Motor neuron (in vitro differentiated cells): ENCODE results near the gene ACTRT2. TPM values are rescaled to one million over a fixed set of nuclear protein-coding genes. Genes with fewer than 3 reads are reported as not detected.

Experiments
- ATAC-seq, 8 experiments: fragments of 200-7000 bp; cut with Tn5 transposase; replicated peaks in 6 of 8; 2 replicates each; pipeline ENCODE4 v1.8.0; 2021; ENCODE audit warnings: mild to moderate bottlenecking in 8 of 8, moderate library complexity in 8 of 8
- H3K27ac ChIP-seq, 2 donors: fragments of 250-450 bp; sonication (Bioruptor Pico); 2 replicates each; pipeline ENCODE4 v1.9.0; 2021; ENCODE audit warnings: antibody characterized with exemption in 2 of 2, mild to moderate bottlenecking in 2 of 2, moderate library complexity in 1 of 2
- H3K4me1 ChIP-seq, 2 donors: fragments of 250-450 bp; sonication (Bioruptor Pico); replicated peaks in 1 of 2; 2 replicates each; pipeline ENCODE4 v1.6.1; 2021; ENCODE audit warnings: antibody characterized with exemption in 2 of 2, mild to moderate bottlenecking in 2 of 2, moderate library complexity in 1 of 2
- H3K4me3 ChIP-seq, 5 donors: fragments of 250-450 bp; sonication (Bioruptor Pico); 2 replicates each; pipeline ENCODE4 v1.9.0; 2021; ENCODE audit warnings: antibody characterized with exemption in 5 of 5, mild to moderate bottlenecking in 5 of 5, moderate library complexity in 4 of 5
- WGBS, 10 experiments: fragments of 450-650 bp; shearing (Covaris generic); methylation state at CpG; one replicate each; pipeline ENCODE4 v1.0.0; 2022; 5-methylcytosine and 5-hydroxymethylcytosine counted together
- in situ Hi-C, 9 experiments: fragments of 400-800 bp; cut with MboI; loops; one replicate each; pipeline ENCODE4 v1.15.0; 2021; ENCODE audit warnings: low sequenced_read_pairs in 9 of 9, low pct_unique_long_range_greater_than_20kb in 2 of 9; ENCODE audit not compliant: unreplicated experiment in 9 of 9
- total RNA-seq, 8 experiments: library from RNA; unstranded; fragments of 300-600 nt; gene quantifications; 2 replicates each; pipeline versions ENCODE4 v1.2.3 to v1.2.4, GENCODE V29; 2022

ACTRT2 gene
- total RNA-seq, 8 experiments from 2014 or later = 0.36 to 0.57 TPM; not detected in 6

DNA sequence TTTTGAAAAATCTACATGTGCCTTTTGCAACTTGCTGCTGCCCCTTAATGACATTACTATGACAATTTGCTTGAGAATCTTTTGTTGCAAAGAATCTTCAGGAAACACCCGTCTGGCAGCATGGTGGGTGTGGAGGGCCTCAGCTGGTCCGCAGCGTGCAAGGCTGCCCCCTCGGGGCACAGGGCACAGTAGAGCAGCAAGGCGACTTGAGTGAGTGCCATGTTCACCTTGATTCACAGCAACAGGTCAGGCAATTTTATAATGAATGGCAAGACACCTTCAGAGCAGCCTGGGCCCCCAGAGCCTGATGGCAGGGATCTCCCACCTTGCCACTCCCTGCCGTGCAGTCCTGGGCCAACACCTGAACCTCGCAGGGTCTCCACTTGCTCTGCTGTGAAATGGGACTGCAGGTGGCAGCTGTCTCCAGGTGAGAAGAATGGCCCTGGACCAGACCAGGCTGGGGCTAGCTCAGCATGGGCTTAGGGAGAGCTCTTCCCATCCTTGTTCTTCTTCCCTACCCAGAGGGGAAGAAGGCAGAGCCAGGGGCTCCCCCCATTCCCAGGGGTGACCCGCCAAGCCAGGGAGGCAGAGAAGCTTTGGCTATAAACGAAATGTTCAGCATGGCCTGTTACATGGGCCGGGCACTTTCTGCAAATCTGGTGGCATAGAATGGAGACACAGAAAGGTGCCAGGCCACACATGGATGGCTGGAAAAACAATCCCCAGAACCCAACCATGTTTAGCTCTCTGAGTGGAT, 34.5 kb upstream of the ACTRT2 start:
- ATAC-seq = no peak
- peaks cover 0 to 13% of the 10 kb centered on the region in 2 donors for H3K4me1 ChIP-seq
- no peak overlapping the region for H3K4me3 ChIP-seq
- no peak overlapping the region for H3K27ac ChIP-seq
- 13 to 100% (median 40%) methylated on average over 1 to 10 of the region's 10 CpGs; no CpG with 5 or more reads in 4 of the 10 experiments for WGBS, 10 experiments
- in situ Hi-C loops = no loop called here

DNA sequence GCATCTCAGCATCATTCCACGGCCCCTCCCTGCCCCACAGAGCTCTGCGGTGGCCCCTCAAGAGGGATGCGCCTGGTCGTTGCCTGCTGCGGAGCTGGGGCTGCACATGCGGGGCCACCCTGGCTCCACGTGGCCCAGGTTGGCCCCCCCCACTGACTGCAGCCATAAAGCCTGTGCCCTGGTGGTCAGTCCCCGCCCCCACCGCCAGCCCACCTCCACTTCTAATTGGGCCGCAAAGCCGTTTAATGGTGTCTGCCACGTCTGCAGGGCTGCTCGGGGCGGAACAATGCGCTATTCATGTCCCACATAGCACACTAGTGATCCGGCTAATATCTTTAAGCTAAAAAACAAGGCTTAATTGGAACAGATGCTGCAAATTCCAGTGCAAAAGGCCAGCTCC, 33.5 kb upstream of the ACTRT2 start:
- WGBS, 10 experiments = 33 to 70% methylated on average over 3 to 8 of the region's 16 CpGs; no CpG with 5 or more reads in 8 of the 10 experiments
- peaks cover 0 to 13% of the 10 kb centered on the region in 2 donors for H3K4me1 ChIP-seq
- peak in 2 of 8 experiments; percentile 2 to 8 for ATAC-seq
- H3K27ac ChIP-seq = no peak overlapping the region
- in situ Hi-C loops = no loop called here
- H3K4me3 ChIP-seq = no peak overlapping the region

DNA sequence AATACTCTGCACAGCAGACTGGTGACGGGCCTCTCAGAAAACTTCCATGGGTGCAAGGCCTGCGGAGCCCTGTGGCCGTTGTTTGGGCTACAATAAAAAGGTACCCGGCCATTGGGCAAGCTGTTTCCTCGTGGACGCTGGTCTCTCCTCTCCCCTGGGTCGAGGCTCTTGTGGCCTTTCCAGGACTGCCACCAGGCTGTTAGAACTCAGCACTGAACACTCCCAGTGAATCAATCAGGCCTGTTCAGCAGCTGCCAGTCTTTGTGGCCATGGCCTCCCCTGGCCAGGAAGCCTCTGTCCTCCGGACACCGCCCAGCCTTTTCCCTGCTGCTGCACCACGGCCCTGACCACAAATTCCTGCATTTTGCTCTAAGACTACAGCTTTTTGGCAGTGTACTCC, 33.0 kb upstream of the ACTRT2 start:
- in situ Hi-C loops = no loop called here

DNA sequence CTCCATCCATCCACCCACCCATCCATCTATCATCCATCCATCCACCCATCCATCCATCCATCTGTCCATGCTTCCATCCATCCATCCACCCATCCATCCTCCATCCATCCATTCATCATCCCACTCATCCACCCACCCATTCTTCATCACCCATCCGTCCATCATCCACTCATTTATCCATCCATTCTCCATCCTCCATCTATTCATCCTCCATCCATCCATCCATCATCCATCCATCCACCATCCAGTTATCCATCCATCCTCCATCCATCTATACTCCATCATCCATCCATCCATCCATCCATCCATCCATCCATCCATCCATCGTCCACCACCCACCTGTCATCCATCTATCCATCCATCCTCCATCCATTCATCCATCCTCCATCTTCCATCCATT, 32.1 kb upstream of the ACTRT2 start:
- 0 to 76% (median 17%) methylated on average over 1 to 2 of the region's 2 CpGs for WGBS, 10 experiments
- no peak for ATAC-seq
- Histone ChIP-seq H3K4me1 (peaks cover 0 to 13% of the 10 kb centered on the region in 2 donors), H3K4me3 (no peak overlapping the region), H3K27ac (no peak overlapping the region)
- in situ Hi-C loops = no loop called here

More for the DNA sequence above, 33.0 kb upstream of the ACTRT2 start:
- 0 to 100% (median 61%) methylated on average over 1 to 9 of the region's 10 CpGs; no CpG with 5 or more reads in 2 of the 10 experiments for WGBS, 10 experiments
- H3K4me3 ChIP-seq = no peak overlapping the region
- ATAC-seq = no peak
- peaks cover 0 to 13% of the 10 kb centered on the region in 2 donors for H3K4me1 ChIP-seq
- H3K27ac ChIP-seq = no peak overlapping the region

DNA sequence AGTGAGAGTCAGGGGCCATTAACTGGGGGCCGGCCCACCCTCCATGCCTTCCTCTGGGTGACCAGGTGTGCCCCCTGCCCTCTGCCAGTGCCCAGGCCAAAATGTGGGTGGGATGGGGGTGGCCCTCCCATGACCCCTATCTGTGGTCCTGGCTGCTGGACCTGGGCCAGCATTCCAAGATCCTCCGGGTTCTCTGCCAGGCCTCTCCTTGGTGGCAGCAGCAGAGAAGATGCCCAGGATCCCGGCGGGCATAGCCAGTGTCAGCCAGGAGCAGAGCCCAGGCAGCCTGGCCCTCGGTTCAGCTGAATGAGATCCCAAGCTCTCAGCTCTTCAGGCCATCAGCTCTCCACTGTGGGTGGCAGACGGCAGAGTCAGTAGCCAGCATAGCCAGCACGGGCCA, 31.3 kb upstream of the ACTRT2 start:
- H3K4me1 ChIP-seq = peaks cover 0 to 8% of the 10 kb centered on the region in 2 donors
- H3K4me3 ChIP-seq = no peak overlapping the region
- H3K27ac ChIP-seq = no peak overlapping the region
- WGBS, 10 experiments = 0 to 76% (median 51%) methylated on average over 1 to 7 of the region's 7 CpGs; no CpG with 5 or more reads in 5 of the 10 experiments
- no peak for ATAC-seq
- in situ Hi-C loops = no loop called here

DNA sequence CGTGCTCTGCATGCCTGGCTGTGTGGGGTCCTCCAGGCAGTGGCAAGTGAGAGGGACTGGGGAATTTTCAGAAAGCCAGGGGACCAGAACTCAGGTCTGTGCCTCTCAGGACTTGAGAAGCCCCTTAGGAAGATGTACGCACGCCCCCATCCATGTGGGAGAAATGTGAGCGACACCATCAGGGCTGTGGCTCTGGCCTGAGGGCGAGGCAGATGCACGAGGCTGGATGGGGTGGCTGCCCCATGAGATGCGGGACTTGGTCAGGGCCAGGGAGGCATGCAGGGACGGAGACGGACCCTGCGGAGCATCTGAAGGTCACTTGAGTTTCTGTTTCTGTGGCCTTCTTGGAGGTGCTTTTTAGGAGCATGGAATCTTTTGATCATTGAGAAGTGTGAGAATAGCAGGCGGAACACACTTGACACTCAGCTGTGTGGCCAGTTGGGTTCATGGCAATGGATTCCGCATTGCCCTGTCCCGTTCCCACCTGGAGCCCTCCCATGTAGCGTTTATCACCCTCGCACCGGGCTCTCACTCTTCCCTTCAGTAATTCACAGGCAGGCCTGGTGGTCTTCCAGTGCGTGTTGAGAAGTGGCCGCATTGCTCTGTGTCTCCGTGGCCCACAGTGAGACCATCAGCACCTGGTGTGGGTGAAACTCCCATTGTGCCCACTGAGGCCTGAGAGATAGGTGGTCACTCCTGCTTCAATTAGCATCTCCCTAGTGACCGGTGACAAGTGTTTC, 30.7 kb upstream of the ACTRT2 start:
- Histone ChIP-seq H3K27ac (no peak overlapping the region), H3K4me3 (no peak overlapping the region), H3K4me1 (peaks cover 0 to 2% of the 10 kb centered on the region in 2 donors)
- no peak for ATAC-seq
- WGBS, 10 experiments = 20 to 92% (median 66%) methylated on average over 1 to 11 of the region's 20 CpGs; no CpG with 5 or more reads in 1 of the 10 experiments
- in situ Hi-C loops = no loop called here

DNA sequence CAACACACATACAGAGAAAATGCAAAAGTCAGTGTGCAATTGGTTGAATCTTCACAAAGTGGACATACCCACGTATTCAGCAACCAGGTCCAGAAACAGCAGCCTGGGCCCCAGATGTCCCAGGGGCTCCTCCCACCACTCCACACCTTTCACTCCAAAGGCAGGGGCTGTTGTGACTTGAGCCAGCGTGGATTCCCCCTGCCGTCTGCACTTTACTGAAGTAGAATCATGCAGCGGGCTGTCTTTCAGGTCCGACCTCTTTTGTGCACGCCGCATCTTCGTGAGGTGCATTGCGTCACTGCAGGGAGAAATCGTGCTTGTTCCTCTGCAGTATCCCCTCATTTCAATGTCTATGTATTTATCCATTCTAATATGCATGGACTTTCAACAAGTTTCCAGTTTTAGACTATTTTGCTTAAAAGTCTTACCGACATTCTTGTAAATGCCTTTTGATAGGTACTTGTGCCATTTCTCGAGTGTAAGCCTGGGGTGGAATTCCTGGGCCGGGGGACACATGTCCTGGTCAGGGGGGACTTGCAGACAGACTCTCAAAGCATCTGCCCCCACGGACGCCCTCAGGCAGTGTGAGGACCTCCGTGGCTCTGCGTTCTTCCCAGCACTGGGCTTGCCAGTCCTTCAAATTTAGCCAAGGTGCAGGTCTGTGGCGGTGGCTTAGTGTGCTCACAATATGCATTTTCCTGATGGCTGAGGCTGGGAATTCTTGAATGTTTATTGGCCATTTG, 29.3 kb upstream of the ACTRT2 start:
- H3K4me1 ChIP-seq = no peaks in the 10 kb centered on the region
- in situ Hi-C loops = no loop called here
- WGBS, 10 experiments = 33 to 76% (median 45%) methylated on average over 1 to 18 of the region's 18 CpGs; no CpG with 5 or more reads in 2 of the 10 experiments
- no peak for ATAC-seq
- no peak overlapping the region for H3K27ac ChIP-seq
- H3K4me3 ChIP-seq = no peak overlapping the region

DNA sequence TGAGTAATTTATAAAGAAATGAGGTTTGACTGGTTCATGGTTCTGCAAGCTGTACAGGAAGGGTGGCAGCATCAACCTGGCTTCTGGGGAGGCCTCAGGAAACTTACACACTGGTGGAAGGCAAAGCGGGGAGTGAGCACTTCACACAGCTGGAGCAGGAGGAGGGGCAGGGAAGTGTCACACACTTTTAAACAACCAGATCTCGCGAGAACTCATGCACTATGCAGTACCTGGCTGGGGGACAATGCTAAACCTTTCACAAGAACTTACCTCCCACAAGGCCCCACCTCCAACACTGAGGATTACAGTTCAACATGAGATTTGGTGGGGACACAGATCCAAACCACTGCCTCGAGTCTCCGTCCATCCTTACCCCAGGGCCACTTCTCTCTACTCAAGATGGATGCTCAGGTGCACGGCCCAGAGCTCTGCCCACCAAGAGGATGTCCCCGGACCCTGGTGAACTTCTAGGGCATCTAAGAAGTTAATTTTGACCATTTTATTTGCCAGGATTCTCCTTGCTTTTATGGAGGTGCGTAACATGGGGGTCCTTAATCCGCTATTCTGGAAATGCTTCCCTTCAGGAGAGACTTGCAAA, 22.7 kb upstream of the ACTRT2 start:
- in situ Hi-C loops = no loop called here
- Histone ChIP-seq H3K4me3 (no peak overlapping the region), H3K27ac (no peak overlapping the region), H3K4me1 (no peaks in the 10 kb centered on the region)
- ATAC-seq = no peak
- 0 to 74% (median 47%) methylated on average over 2 to 9 of the region's 9 CpGs; no CpG with 5 or more reads in 2 of the 10 experiments for WGBS, 10 experiments

DNA sequence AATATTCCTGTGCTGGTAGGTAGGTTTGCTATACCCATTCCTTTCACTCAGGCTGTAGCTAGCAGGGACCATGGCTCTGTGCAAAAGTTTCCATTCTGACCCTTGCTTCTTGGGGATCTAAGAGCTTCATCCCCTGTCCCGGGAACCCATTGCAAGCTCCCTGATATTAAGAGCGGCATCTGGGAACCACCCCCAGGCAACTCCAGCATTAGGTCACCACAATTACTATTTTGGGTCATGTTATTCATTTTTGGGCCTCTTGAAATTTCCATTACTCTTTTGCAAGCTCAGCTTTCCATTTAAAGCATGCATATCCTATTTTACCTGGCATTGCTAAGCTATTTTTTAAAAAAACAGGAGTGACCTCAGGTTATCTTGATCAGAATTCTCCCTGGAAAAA, 22.1 kb upstream of the ACTRT2 start:
- ATAC-seq = no peak
- Histone ChIP-seq H3K27ac (no peak overlapping the region), H3K4me3 (no peak overlapping the region), H3K4me1 (no peaks in the 10 kb centered on the region)
- WGBS, 10 experiments = 0 to 100% (median 79%) methylated on average over 1 to 2 of the region's 2 CpGs; no CpG with 5 or more reads in 4 of the 10 experiments
- in situ Hi-C loops = no loop called here

DNA sequence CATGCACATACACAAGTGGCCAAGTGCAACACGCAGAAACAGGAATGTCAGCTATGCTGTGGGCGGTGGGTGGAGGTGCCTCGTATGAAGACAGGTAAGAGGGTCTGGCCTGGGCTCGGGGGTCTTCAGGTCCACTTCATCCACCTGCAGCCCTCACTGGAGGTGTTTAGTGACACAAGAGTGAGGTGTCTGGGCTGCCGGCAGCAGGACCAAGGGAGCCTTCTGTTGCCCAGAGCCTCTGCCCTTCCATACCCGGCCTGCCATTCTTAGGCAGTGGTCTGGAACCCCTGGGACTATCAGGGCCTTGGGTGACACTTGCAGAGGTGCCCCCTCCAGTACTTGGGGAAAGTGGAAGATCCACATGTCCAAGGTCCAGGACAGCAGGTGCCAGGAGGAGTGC, 21.7 kb upstream of the ACTRT2 start:
- in situ Hi-C loops = no loop called here
- Histone ChIP-seq H3K27ac (no peak overlapping the region), H3K4me1 (no peaks in the 10 kb centered on the region), H3K4me3 (no peak overlapping the region)
- ATAC-seq = no peak
- WGBS, 10 experiments = 0 to 100% (median 61%) methylated on average over 1 to 5 of the region's 6 CpGs; no CpG with 5 or more reads in 3 of the 10 experiments

DNA sequence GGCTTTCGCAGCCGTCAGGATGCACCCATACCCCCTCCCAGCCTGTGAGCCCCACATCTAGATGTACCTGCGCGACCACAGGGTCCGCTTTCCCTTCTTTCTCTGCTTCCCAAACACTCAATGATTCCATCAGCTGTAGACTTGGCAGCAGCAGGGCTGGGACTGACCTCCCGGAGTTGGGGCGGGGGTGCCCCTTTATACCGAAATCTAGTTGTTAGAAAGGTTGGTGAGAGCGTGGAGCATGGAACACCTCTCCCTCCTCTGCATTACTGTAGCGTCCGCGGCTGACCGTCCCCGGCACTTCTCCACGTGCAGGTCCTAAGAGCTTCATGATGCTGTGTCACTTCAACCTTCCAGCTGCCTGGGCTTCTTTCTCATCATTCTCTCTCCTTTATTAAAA, 21.1 kb upstream of the ACTRT2 start:
- H3K4me3 ChIP-seq = no peak overlapping the region
- in situ Hi-C loops = loop anchor here in 1 of 9 experiments (25.0 kb wide), 1 partner anchor 88 kb away; no protein-coding TSS in a partner anchor
- ATAC-seq = no peak
- WGBS, 10 experiments = 32 to 84% (median 54%) methylated on average over 3 to 13 of the region's 15 CpGs; no CpG with 5 or more reads in 5 of the 10 experiments
- H3K27ac ChIP-seq = no peak overlapping the region
- H3K4me1 ChIP-seq = no peaks in the 10 kb centered on the region

DNA sequence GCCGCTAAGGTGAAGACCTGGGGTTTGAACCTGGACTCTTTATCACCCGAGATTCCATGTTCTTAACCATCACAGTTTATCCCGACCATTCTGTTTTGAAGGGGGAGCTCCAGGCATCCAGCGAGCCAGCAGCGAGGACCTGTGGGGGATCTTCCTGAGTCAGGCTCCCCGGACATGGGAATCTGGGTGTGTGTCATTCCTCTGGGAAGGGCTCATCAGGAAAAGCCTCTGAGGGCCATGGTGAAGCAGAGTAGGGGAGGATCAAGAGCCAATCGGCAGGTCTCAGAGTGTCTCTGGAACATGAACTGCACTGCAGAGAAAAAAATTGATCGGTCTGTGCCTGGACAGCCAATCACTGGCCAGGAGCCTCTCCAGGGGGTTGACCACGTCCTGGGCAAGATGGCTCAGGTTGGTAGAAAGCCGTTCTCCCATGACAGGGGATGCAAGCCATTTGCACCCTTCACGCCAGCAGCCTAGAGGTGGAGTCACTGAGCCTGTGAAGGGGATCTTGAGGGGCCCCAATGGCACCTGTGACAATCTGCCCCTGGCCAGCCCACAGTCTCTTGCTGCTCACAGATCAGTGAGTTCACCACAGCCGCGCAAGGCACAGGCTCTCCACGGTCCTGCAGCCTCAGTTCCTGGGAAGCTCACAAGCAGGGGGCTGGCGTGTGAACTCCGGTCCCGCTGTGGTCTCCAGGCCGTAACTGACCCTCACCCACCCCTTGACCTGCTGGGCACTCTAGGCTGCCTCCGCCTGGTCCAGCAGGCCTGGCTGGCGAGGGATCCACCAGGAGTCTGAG, 20.4 kb upstream of the ACTRT2 start:
- no peak overlapping the region for H3K27ac ChIP-seq
- ATAC-seq = no peak
- H3K4me3 ChIP-seq = no peak overlapping the region
- H3K4me1 ChIP-seq = no peaks in the 10 kb centered on the region
- WGBS, 10 experiments = 23 to 69% (median 39%) methylated on average over 2 to 12 of the region's 20 CpGs; no CpG with 5 or more reads in 3 of the 10 experiments
- in situ Hi-C loops = loop anchor here in 1 of 9 experiments (25.0 kb wide), 1 partner anchor 89 kb away; no protein-coding TSS in a partner anchor
